Esophagus muscularis mucosa (tissue), 4 donors: ENCODE data around the gene SFTPA2.

ENCODE experiments used
- EP300 ChIP-seq: sonication (generic); formaldehyde crosslinking; IDR thresholded peaks from one replicate; pipeline ENCODE4 v1.6.1; 2017; ENCODE audit warnings: antibody characterized with exemption
- POLR2A ChIP-seq: fragments of 450-650 bp; IDR thresholded peaks from one replicate; pipeline ENCODE4 v1.6.1; 2017; ENCODE audit warnings: antibody characterized with exemption, moderate library complexity, mild to moderate bottlenecking, low read depth
- POLR2AphosphoS5 ChIP-seq, 2 donors: sonication (generic); formaldehyde crosslinking; IDR thresholded peaks; one replicate each; pipeline ENCODE4 v1.6.1; 2017; ENCODE audit warnings: antibody characterized with exemption in 2 of 2
- TF ChIP-seq, protein P1 (sequence below), 3 experiments: fragments of 200-600 bp in 2 of 3; fragments of 450-650 bp in 1 of 3; sonication (generic) in 2 of 3; IDR thresholded peaks; one replicate each; pipeline ENCODE4 v1.5.1; 2017 to 2019; ENCODE audit warnings: antibody characterized with exemption in 3 of 3, mild to moderate bottlenecking in 2 of 3, moderate library complexity in 1 of 3

DNA sequence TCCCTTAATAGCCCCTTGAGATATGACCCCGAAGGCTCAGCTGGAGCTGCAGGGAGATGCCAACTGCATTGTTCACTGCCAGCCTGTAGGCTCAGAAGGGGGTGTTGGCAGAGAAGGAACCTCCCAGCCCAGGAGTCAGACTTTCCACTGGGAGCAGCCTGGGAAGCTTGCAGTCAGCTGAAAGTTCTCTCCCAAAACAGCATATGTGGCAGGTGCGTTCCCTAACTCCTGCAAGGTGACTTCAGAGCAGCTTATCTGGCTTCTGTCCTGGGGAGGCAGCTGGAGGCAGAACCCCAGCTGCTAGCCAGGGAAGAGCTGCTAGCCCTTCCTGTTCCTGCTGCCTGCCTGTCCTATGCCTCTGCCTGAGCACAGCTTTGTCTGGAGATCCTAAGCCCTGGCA is 8.1 kb downstream of the SFTPA2 start:
- TF ChIP-seq, protein P1, sequence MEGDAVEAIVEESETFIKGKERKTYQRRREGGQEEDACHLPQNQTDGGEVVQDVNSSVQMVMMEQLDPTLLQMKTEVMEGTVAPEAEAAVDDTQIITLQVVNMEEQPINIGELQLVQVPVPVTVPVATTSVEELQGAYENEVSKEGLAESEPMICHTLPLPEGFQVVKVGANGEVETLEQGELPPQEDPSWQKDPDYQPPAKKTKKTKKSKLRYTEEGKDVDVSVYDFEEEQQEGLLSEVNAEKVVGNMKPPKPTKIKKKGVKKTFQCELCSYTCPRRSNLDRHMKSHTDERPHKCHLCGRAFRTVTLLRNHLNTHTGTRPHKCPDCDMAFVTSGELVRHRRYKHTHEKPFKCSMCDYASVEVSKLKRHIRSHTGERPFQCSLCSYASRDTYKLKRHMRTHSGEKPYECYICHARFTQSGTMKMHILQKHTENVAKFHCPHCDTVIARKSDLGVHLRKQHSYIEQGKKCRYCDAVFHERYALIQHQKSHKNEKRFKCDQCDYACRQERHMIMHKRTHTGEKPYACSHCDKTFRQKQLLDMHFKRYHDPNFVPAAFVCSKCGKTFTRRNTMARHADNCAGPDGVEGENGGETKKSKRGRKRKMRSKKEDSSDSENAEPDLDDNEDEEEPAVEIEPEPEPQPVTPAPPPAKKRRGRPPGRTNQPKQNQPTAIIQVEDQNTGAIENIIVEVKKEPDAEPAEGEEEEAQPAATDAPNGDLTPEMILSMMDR (IDR thresholded peaks at IDR 0.05) = no peak
- TF ChIP-seq POLR2A = no peak
- no peak for TF ChIP-seq POLR2AphosphoS5 (IDR thresholded peaks at IDR 0.05)
- TF ChIP-seq EP300 = no peak
